Transverse colon (tissue), 4 donors: ENCODE results near the gene ACP4. TPM values are rescaled to one million over a fixed set of nuclear protein-coding genes. Genes with fewer than 3 reads are reported as not detected.

Experiments
- DNase-seq: peaks from one replicate; pipeline ENCODE4 v3.0.0-alpha.2; 2019
- H3K27ac ChIP-seq, 4 donors: fragments of 200-600 bp; sonication (generic); 2 replicates each; pipeline ENCODE4 v1.5.1; 2016 to 2018; ENCODE audit warnings: inconsistent platforms in 4 of 4
- H3K27me3 ChIP-seq: fragments of 200-600 bp; sonication (generic); 2 replicates; pipeline ENCODE4 v1.5.1; 2017; ENCODE audit warnings: inconsistent platforms
- H3K36me3 ChIP-seq, 4 donors: fragments of 200-600 bp; sonication (generic); 2 replicates each; pipeline ENCODE4 v1.5.1; 2017 to 2019; ENCODE audit warnings: inconsistent platforms in 4 of 4
- H3K4me1 ChIP-seq, 4 donors: fragments of 200-600 bp; sonication (generic); 2 replicates each; pipeline ENCODE4 v1.5.1; 2017 to 2020; ENCODE audit warnings: inconsistent platforms in 4 of 4
- H3K4me3 ChIP-seq, 4 donors: fragments of 200-600 bp; sonication (generic); 1 replicate in 1 of 4; 2 replicates in 3 of 4; pipeline versions ENCODE4 v1.5.1 to v1.6.1; 2017 to 2019; ENCODE audit warnings: inconsistent platforms in 4 of 4
- H3K9me3 ChIP-seq, 2 donors: fragments of 200-600 bp; sonication (generic); 2 replicates each; pipeline ENCODE4 v1.5.1; 2017 to 2019; ENCODE audit warnings: inconsistent platforms in 2 of 2
- EP300 ChIP-seq: sonication (generic); formaldehyde crosslinking; IDR thresholded peaks from one replicate; pipeline ENCODE4 v1.6.1; 2017; ENCODE audit warnings: antibody characterized with exemption, low read depth
- POLR2A ChIP-seq: fragments of 450-650 bp; IDR thresholded peaks from one replicate; pipeline ENCODE4 v1.6.1; 2016; ENCODE audit warnings: antibody characterized with exemption, mild to moderate bottlenecking, moderate library complexity
- POLR2AphosphoS5 ChIP-seq, 3 donors: sonication (generic); formaldehyde crosslinking; IDR thresholded peaks; one replicate each; pipeline ENCODE4 v1.6.1; 2016; ENCODE audit warnings: antibody characterized with exemption in 3 of 3
- WGBS, 2 donors: methylation state at CpG; one replicate each; pipeline ENCODE4 v1.1.5; 2018; ENCODE audit warnings: low coverage in 1 of 2; 5-methylcytosine and 5-hydroxymethylcytosine counted together
- in situ Hi-C, 4 donors: fragments of 200-750 bp; cut with MboI; loops; one replicate each; pipeline versions ENCODE4 v1.15.0 to v1.15.1; 2017; ENCODE audit warnings: low sequenced_read_pairs in 3 of 4, low pct_ligation_motif_present in 1 of 4, low pct_unique_long_range_greater_than_20kb in 1 of 4
- intact Hi-C: fragments of 100-400 bp; cut with DNase I; formaldehyde crosslinking; loops from one replicate; pipeline ENCODE4 v1.15.1; 2023; ENCODE audit warnings: low total_unique reads
- total RNA-seq, 4 donors: library from RNA; depleted of rRNA; stranded (reverse); fragments of >200 nt; gene quantifications; one replicate each; pipeline ENCODE4 v1.1.0, GENCODE V29; 2016
- TF ChIP-seq, protein P1 (sequence below), 5 experiments: fragments of 200-600 bp in 3 of 5; fragments of 450-650 bp in 2 of 5; sonication (generic) in 3 of 5; IDR thresholded peaks; 1 replicate in 2 of 5; 2 replicates in 3 of 5; pipeline ENCODE4 v1.5.1; 2016 to 2017; ENCODE audit warnings: antibody characterized with exemption in 5 of 5, inconsistent platforms in 3 of 5, mild to moderate bottlenecking in 2 of 5, moderate library complexity in 1 of 5

The ACP4 gene
- total RNA-seq, 4 donors from 2014 or later, result not detected

DNA sequence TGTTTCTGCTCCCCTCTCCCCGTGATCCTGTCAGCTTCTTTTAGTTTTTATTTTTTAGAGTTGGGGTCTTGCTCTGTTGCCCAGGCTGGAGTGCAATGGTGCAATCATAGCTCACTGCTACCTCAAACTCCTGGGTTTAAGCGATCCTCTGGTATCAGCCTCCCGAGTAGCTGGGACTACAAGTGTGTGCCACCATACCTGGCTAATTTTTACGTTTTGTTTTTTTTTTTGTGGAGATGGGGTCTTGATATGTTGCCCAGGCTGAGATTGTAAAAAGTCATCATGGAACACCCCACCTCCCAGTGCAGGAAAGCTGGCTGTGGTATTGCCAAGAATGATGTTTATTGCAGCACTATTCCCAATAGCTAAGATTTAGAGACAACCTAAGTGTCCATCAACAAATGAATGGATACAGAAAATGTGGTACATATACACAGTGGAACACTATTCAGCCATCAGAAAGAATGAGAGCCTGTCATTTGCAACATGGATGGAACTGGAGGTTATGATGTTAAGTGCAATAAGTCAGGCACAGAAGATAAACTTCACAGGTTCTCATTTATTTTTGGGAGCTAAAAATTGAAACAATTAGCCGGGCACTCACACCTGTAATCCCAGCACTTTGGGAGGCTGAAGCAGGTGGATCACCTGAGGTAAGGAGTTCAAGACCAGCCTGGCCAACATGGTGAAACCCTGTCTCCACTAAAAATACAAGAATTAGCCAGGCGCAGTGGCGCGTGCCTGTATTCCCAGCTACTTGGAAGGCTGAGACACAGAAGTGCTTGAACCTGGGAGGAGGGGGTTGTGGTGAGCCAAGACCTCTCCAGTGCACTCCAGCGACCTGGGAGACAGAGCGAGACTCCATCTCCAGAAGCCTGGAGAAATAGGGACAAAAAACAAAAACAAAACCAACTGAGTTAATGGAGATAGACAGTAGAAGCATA, 49.8 kb downstream of the ACP4 start:
- Histone ChIP-seq H3K4me3 (no peak overlapping the region), H3K27me3 (peaks cover 15% of the 10 kb centered on the region), H3K4me1 (peaks cover 0 to 19% (median 16%) of the 10 kb centered on the region in 4 donors), H3K36me3 (no peaks in the 10 kb centered on the region), H3K9me3 (peaks cover 0 to 4% of the 10 kb centered on the region in 2 donors), H3K27ac (no peak overlapping the region)
- TF ChIP-seq EP300 (no peak), POLR2AphosphoS5 (IDR thresholded peaks at IDR 0.05) (no peak), POLR2A (no peak)
- TF ChIP-seq, protein P1, sequence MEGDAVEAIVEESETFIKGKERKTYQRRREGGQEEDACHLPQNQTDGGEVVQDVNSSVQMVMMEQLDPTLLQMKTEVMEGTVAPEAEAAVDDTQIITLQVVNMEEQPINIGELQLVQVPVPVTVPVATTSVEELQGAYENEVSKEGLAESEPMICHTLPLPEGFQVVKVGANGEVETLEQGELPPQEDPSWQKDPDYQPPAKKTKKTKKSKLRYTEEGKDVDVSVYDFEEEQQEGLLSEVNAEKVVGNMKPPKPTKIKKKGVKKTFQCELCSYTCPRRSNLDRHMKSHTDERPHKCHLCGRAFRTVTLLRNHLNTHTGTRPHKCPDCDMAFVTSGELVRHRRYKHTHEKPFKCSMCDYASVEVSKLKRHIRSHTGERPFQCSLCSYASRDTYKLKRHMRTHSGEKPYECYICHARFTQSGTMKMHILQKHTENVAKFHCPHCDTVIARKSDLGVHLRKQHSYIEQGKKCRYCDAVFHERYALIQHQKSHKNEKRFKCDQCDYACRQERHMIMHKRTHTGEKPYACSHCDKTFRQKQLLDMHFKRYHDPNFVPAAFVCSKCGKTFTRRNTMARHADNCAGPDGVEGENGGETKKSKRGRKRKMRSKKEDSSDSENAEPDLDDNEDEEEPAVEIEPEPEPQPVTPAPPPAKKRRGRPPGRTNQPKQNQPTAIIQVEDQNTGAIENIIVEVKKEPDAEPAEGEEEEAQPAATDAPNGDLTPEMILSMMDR (IDR thresholded peaks at IDR 0.05), result no peak
- intact Hi-C loops (no loop called here), in situ Hi-C loops (no loop called here)
- WGBS, 2 donors, result 77 to 78% methylated on average over 7 to 10 of the region's 10 CpGs
- DNase-seq, result no peak

DNA sequence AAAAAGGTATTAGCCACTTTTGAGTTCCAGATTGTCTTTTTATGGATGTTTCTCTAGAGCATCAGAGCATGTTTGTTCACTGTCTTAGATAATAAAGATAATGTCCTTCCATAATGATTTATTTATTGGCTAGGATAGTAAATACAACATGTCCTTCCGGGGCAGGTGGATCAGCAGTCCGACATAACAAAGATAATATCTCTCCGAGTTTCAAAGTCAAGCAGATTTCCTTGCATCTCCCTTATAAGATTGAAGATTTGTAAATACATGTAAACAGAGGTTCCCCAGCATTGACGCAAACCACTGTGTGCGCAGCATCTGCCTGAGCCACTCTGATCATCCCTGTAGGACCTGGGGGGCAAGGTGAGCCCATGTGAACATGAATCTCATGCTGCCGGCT, 51.9 kb downstream of the ACP4 start:
- no peak for DNase-seq
- no peak overlapping the region for H3K27ac ChIP-seq
- WGBS, 2 donors, result 62% methylated on average over 6 of the region's 6 CpGs; no CpG with 5 or more reads in 1 of the 2 donors
- H3K27me3 ChIP-seq, result peaks cover 5% of the 10 kb centered on the region
- no peaks in the 10 kb centered on the region for H3K36me3 ChIP-seq
- no peak overlapping the region for H3K4me3 ChIP-seq
- TF ChIP-seq POLR2AphosphoS5 (IDR thresholded peaks at IDR 0.05), result no peak
- no peak for TF ChIP-seq EP300
- H3K9me3 ChIP-seq, result peaks cover 0 to 4% of the 10 kb centered on the region in 2 donors
- peaks cover 0 to 1% (median 0%) of the 10 kb centered on the region in 4 donors for H3K4me1 ChIP-seq
- intact Hi-C loops (no loop called here), in situ Hi-C loops (no loop called here)

DNA sequence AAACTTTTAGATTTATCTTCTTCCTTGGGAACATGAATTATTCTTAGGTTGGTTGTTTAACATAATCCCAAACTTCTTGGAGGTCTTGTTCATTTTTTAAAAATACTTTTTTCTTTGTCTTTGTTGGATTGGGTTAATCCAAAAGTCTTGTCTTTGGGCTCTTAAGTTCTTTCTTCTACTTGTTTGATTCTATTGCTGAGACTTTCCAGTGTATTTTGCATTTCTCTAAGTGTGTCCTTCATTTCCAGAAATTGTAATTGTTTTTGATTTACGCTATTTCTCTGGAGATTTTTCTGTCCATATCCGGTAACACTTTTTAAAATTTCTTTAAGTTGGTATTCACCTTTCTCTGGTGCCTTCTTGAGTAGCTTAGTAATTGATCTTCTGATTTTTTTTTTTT, 53.0 kb downstream of the ACP4 start:
- Histone ChIP-seq H3K4me3 (no peak overlapping the region), H3K27ac (no peak overlapping the region), H3K27me3 (peaks cover 5% of the 10 kb centered on the region), H3K9me3 (peaks cover 0 to 4% of the 10 kb centered on the region in 2 donors), H3K4me1 (no peaks in the 10 kb centered on the region), H3K36me3 (no peaks in the 10 kb centered on the region)
- TF ChIP-seq, protein P1 (IDR thresholded peaks at IDR 0.05), result no peak
- TF ChIP-seq EP300 (no peak), POLR2AphosphoS5 (IDR thresholded peaks at IDR 0.05) (no peak), POLR2A (no peak)
- DNase-seq, result no peak
- intact Hi-C loops, result no loop called here
- in situ Hi-C loops, result no loop called here
- 87 to 92% methylated on average over 2 of the region's 2 CpGs for WGBS, 2 donors

DNA sequence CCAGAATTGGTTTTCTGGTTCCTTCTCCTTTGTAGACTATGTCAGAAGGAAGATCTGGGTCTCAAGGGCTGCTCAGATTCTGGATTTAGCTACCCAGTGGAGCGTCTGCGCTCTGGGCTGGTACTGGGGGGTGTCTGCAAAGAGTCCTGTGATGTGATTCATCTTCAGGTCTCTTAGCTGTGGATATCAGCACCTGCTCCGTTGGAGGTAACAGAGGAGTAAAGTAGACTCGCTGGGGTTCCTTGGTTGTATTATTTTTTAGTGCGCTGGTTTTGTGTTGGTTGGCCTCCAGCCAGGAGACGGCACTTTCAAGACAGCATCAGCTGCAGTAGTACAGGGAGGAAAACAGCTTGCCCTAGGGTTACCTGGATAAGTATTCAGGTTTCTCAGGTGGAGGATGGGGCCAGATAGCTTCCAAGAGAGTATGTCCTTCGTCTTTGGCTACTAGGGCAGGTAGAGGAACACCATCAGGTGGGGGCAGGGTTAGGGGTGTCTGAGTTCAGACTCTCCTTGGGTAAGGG, 53.5 kb downstream of the ACP4 start:
- peaks cover 0 to 4% of the 10 kb centered on the region in 2 donors for H3K9me3 ChIP-seq
- WGBS, 2 donors, result 65% methylated on average over 7 of the region's 7 CpGs; no CpG with 5 or more reads in 1 of the 2 donors
- H3K4me1 ChIP-seq, result no peaks in the 10 kb centered on the region
- TF ChIP-seq EP300, result no peak
- TF ChIP-seq POLR2AphosphoS5 (IDR thresholded peaks at IDR 0.05), result no peak
- no peak for TF ChIP-seq POLR2A
- TF ChIP-seq, protein P1 (IDR thresholded peaks at IDR 0.05), result no peak
- in situ Hi-C loops, result no loop called here
- no peak overlapping the region for H3K4me3 ChIP-seq
- DNase-seq, result no peak
- H3K27ac ChIP-seq, result no peak overlapping the region
- intact Hi-C loops, result no loop called here
- H3K27me3 ChIP-seq, result peaks cover 5% of the 10 kb centered on the region
- no peaks in the 10 kb centered on the region for H3K36me3 ChIP-seq
